ENCODE data around the gene MTERF4.
A peak's percentile ranks its signal among the peaks of the same experiment; 100 is the strongest.
"Not testable (repeated sequence)": the region's sequence is repeated elsewhere in the genome, so short reads cannot be mapped to it uniquely, and the experiment has no call there.

Gene MTERF4

GRCh38 chr2:241110607-241111439 lies 8.7 kb upstream of the MTERF4 start:
- no peak for DNase-seq

GRCh38 chr2:241110089-241110606 lies 8.1 kb upstream of the MTERF4 start:
- no peak for DNase-seq

GRCh38 chr2:241109210-241110088 lies 7.4 kb upstream of the MTERF4 start:
- DNase-seq, result no peak

GRCh38 chr2:241108271-241109209 lies 6.5 kb upstream of the MTERF4 start:
- DNase-seq, result no peak

- DNase-seq, result no peak
These were observed 5.1 kb upstream of the MTERF4 start for GRCh38 chr2:241107031-241107783.

GRCh38 chr2:241105641-241106040 lies 3.6 kb upstream of the MTERF4 start:
- DNase-seq, result no peak

GRCh38 chr2:241104611-241105010 lies 2.5 kb upstream of the MTERF4 start:
- DNase-seq, result not testable (repeated sequence)

GRCh38 chr2:241103176-241103595 lies 1.1 kb upstream of the MTERF4 start:
- DNase-seq, result no peak

- no peak for DNase-seq
These were observed 2.8 kb downstream of the MTERF4 start for GRCh38 chr2:241099246-241099645.

- DNase-seq, result no peak
These were observed 5.1 kb downstream of the MTERF4 start for GRCh38 chr2:241096979-241097378.

- DNase-seq, result peak; percentile 13 to 29
These were observed 6.3 kb downstream of the MTERF4 start for GRCh38 chr2:241095594-241096290.

GRCh38 chr2:241094924-241095420 lies 7.1 kb downstream of the MTERF4 start:
- DNase-seq, result no peak

- DNase-seq, result no peak
These were observed 7.9 kb downstream of the MTERF4 start for GRCh38 chr2:241094172-241094571.

- not testable (repeated sequence) for DNase-seq
These were observed 8.8 kb downstream of the MTERF4 start for GRCh38 chr2:241093133-241093781.

GRCh38 chr2:241092677-241093076 lies 9.4 kb downstream of the MTERF4 start:
- DNase-seq, result no peak

GRCh38 chr2:241091734-241092445 lies 10.2 kb downstream of the MTERF4 start:
- no peak for DNase-seq

- DNase-seq, result no peak
These were observed 10.9 kb downstream of the MTERF4 start for GRCh38 chr2:241091201-241091600.

- no peak for DNase-seq
These were observed 13.0 kb downstream of the MTERF4 start for GRCh38 chr2:241088791-241089732.

Measured in activated CD4-positive, alpha-beta T cell treated with anti-CD3 and anti-CD28 coated beads, Interleukin-2, amount 50 U/mL, for 4 hours (primary cell).